GM19025 (cell line): ENCODE data around the gene SCAMP5.

Experiments used
- ATAC-seq: cut with Tn5 transposase; IDR thresholded peaks from one replicate; pipeline ENCODE4 v1.9.1; 2021; ENCODE audit warnings: mild to moderate bottlenecking, low read depth, moderate library complexity; ENCODE audit not compliant: unreplicated experiment

The SCAMP5 gene

GRCh38 chr15:75065851-75066509 lies 70.6 kb downstream of the SCAMP5 start:
- no peak for ATAC-seq

DNA sequence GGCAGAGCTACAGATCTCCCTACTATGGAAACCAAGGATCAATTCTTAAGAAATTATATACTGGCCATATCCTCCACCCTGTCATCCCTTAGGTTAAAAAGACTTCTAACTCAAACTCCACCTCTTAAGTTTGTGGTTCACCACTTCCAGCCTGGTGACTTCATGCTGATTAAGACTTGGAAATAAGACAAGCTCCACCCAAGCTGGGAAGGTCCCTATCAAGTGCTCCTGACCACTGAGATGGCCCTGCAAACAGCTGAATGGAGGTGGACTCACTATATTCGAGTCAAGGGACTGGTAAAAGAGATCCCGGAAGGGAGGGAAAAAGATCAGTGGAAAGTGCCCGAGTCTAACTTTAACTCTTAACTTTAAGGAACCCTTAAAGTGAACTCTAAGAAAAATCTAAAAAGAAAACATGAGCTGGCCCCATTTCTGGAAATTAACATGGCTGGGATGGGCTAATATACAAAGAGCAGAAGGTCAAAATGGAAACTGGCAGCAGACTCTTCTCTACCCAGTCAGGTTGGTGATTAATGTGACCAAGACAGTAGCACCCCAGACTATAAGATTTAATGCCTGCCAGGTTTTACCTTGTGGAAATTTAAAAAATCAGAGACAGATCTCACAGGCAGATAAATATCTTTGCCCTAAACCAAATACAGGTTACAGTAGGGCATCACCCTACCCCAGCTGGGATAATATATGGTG lies 71.9 kb downstream of the SCAMP5 start:
- no peak for ATAC-seq

- ATAC-seq: no peak
Measured at GRCh38 chr15:75068748-75069147, 73.4 kb downstream of the SCAMP5 start.

GRCh38 chr15:75069301-75069925 lies 74.0 kb downstream of the SCAMP5 start:
- peak; percentile 73 for ATAC-seq

DNA sequence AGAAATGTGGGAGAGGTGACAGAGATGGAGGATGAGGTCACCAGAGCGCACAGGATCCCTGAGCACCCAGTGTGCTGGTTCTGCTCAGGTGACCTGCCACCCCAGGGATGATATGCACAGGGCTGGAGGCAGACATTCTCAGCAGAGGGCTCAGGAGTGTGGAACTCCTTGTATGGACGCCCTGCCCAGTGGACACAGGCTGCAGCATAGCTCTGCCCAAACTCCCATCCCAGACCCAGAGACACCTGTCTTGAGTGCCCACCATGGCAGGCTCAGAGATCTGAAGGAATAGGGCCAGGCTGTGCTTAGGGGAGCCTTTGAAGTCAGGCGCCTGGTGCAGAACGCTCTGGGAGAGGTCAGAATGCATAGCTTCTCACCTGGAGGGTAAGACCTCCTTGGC lies 75.3 kb downstream of the SCAMP5 start:
- no peak for ATAC-seq
